Osteocyte (in vitro differentiated cells): ENCODE measurements around the gene TMEM164. TPM values are rescaled to one million over a fixed set of nuclear protein-coding genes. Genes with fewer than 3 reads are reported as not detected.

ENCODE experiments used
- DNase-seq: peaks from one replicate; pipeline ENCODE4 v3.0.0; 2021; ENCODE audit warnings: mixed read lengths; ENCODE audit not compliant: unreplicated experiment; ENCODE audit errors: extremely low spot score
- H3K27ac Mint-ChIP-seq: one replicate; pipeline ENCODE4 v1.8.0; 2021; ENCODE audit warnings: mild to moderate bottlenecking, mixed read lengths; ENCODE audit not compliant: unreplicated experiment
- H3K27me3 Mint-ChIP-seq: one replicate; pipeline ENCODE4 v1.8.0; 2021; ENCODE audit warnings: mixed read lengths; ENCODE audit not compliant: unreplicated experiment
- H3K36me3 Mint-ChIP-seq: one replicate; pipeline ENCODE4 v1.8.0; 2021; ENCODE audit warnings: mixed read lengths; ENCODE audit not compliant: unreplicated experiment
- H3K4me1 Mint-ChIP-seq: one replicate; pipeline ENCODE4 v1.8.0; 2021; ENCODE audit warnings: mixed read lengths; ENCODE audit not compliant: unreplicated experiment
- H3K4me3 Mint-ChIP-seq: one replicate; pipeline ENCODE4 v1.8.0; 2021; ENCODE audit warnings: mild to moderate bottlenecking, moderate library complexity, mixed read lengths; ENCODE audit not compliant: unreplicated experiment
- H3K9me3 Mint-ChIP-seq: one replicate; pipeline ENCODE4 v1.8.0; 2021; ENCODE audit warnings: mixed read lengths; ENCODE audit not compliant: unreplicated experiment
- CTCF ChIP-seq: fragments of 200-600 bp; sonication (generic); IDR thresholded peaks from 2 replicates; pipeline ENCODE4 v1.5.0; 2021; ENCODE audit warnings: antibody characterized with exemption, mild to moderate bottlenecking, moderate library complexity
- total RNA-seq: library from RNA; stranded (reverse); gene quantifications from 2 replicates; pipeline ENCODE4 v1.2.1, GENCODE V29; 2021

TMEM164 gene
- total RNA-seq, 1 donor from 2014 or later = 12.9 TPM

- Mint-ChIP-seq H3K27me3 (peaks cover 40% of the 10 kb centered on the region), H3K4me3 (no peak overlapping the region), H3K36me3 (no peaks in the 10 kb centered on the region), H3K9me3 (no peaks in the 10 kb centered on the region), H3K27ac (no peak overlapping the region), H3K4me1 (no peaks in the 10 kb centered on the region)
- no peak for TF ChIP-seq CTCF
- DNase-seq = no peak
Observed at GRCh38 chrX:109987884-109988283, 15.0 kb upstream of the TMEM164 start.

GRCh38 chrX:109990582-109991276 lies 12.2 kb upstream of the TMEM164 start:
- Mint-ChIP-seq H3K4me3 (no peak overlapping the region), H3K27me3 (peaks cover 51% of the 10 kb centered on the region), H3K4me1 (no peaks in the 10 kb centered on the region), H3K27ac (no peak overlapping the region), H3K36me3 (no peaks in the 10 kb centered on the region), H3K9me3 (no peaks in the 10 kb centered on the region)
- DNase-seq = no peak
- TF ChIP-seq CTCF = no peak

GRCh38 chrX:109992203-109992602 lies 10.7 kb upstream of the TMEM164 start:
- H3K4me3 Mint-ChIP-seq = no peak overlapping the region
- DNase-seq = no peak
- no peak overlapping the region for H3K27ac Mint-ChIP-seq
- H3K9me3 Mint-ChIP-seq = no peaks in the 10 kb centered on the region
- H3K36me3 Mint-ChIP-seq = no peaks in the 10 kb centered on the region
- TF ChIP-seq CTCF = no peak
- H3K4me1 Mint-ChIP-seq = no peaks in the 10 kb centered on the region
- peaks cover 59% of the 10 kb centered on the region for H3K27me3 Mint-ChIP-seq

GRCh38 chrX:109995155-109995554 lies 7.8 kb upstream of the TMEM164 start:
- H3K27me3 Mint-ChIP-seq = peaks cover 43% of the 10 kb centered on the region
- H3K9me3 Mint-ChIP-seq = no peaks in the 10 kb centered on the region
- no peak for DNase-seq
- H3K4me3 Mint-ChIP-seq = no peak overlapping the region
- H3K27ac Mint-ChIP-seq = no peak overlapping the region
- H3K4me1 Mint-ChIP-seq = no peaks in the 10 kb centered on the region
- no peaks in the 10 kb centered on the region for H3K36me3 Mint-ChIP-seq
- TF ChIP-seq CTCF = no peak

GRCh38 chrX:109997786-109998452 lies 5.0 kb upstream of the TMEM164 start:
- Mint-ChIP-seq H3K27me3 (peaks cover 29% of the 10 kb centered on the region), H3K9me3 (no peaks in the 10 kb centered on the region), H3K4me3 (no peak overlapping the region), H3K27ac (no peak overlapping the region), H3K36me3 (no peaks in the 10 kb centered on the region), H3K4me1 (peaks cover 5% of the 10 kb centered on the region)
- TF ChIP-seq CTCF = no peak
- no peak for DNase-seq
